ENCODE results near the gene TOE1. TPM values are rescaled to one million over a fixed set of nuclear protein-coding genes. Genes with fewer than 3 reads are reported as not detected.

The TOE1 gene
- total RNA-seq, 1 experiment from 2014 or later: 31.2 TPM

- H3K4me1 Mint-ChIP-seq: no peaks in the 10 kb centered on the region
Observed at GRCh38 chr1:45380125-45380524, 40.2 kb downstream of the TOE1 start.

More at GRCh38 chr1:45380125-45380524, 40.2 kb downstream of the TOE1 start:
- H3K36me3 Mint-ChIP-seq (ENCODE audit: insufficient read depth in 1 of 3, low read depth in 3 of 3): no peaks in the 10 kb centered on the region
- TF ChIP-seq CTCF (conservative IDR thresholded peaks at IDR 0.05): no peak
- Histone ChIP-seq H4K91ac (ENCODE audit: insufficient read length, low read depth, low read length) (no peak overlapping the region), H2BK12ac (ENCODE audit: insufficient read length, low read depth, low read length) (no peak overlapping the region), H3K14ac (ENCODE audit: insufficient read depth, low read length) (no peak overlapping the region), H3K27me3 (ENCODE audit: insufficient read depth, low read length) (no peaks in the 10 kb centered on the region), H4K5ac (ENCODE audit: insufficient read length, low read depth, low read length) (no peak overlapping the region), H2BK5ac (ENCODE audit: insufficient read length, low read length) (no peak overlapping the region), H3K9me3 (ENCODE audit: control insufficient read depth, low read depth, low read length) (no peaks in the 10 kb centered on the region), H3K79me1 (ENCODE audit: insufficient read depth, low read depth, low read length, poor library complexity, severe bottlenecking) (no peaks in the 10 kb centered on the region), H3K4ac (ENCODE audit: low read depth, low read length) (no peak overlapping the region), H3K4me1 (ENCODE audit: insufficient read depth, low read length) (no peaks in the 10 kb centered on the region), H3T11ph (ENCODE audit: low read length) (no peak overlapping the region), H2AFZ (ENCODE audit: low read length) (no peak overlapping the region), H4K8ac (replicated peaks; ENCODE audit: insufficient read length, low read depth, low read length) (no peak overlapping the region), H2BK20ac (ENCODE audit: low read depth, low read length, poor library complexity, severe bottlenecking) (no peak overlapping the region), H3K56ac (ENCODE audit: insufficient read length, low read depth, low read length) (no peak overlapping the region), H3K23ac (ENCODE audit: insufficient read length, low read depth, low read length) (no peak overlapping the region), H3K4me2 (ENCODE audit: insufficient read depth, insufficient read length, low read length) (no peak overlapping the region), H3K23me2 (ENCODE audit: insufficient read length, low read depth, low read length, poor library complexity, severe bottlenecking) (no peaks in the 10 kb centered on the region), H3K27ac (ENCODE audit: insufficient read length, low read depth, low read length) (no peak overlapping the region), H2BK120ac (ENCODE audit: low read depth, low read length, poor library complexity, severe bottlenecking) (no peak overlapping the region), H3K9ac (ENCODE audit: extremely low read depth, insufficient read length, low read length) (no peak overlapping the region), H3K79me2 (ENCODE audit: insufficient read depth, low read length) (no peaks in the 10 kb centered on the region), H4K20me1 (ENCODE audit: control insufficient read depth, insufficient read depth, insufficient read length) (no peaks in the 10 kb centered on the region), H3K18ac (ENCODE audit: insufficient read length, low read depth, low read length) (no peak overlapping the region), H2BK15ac (ENCODE audit: low read depth, low read length) (no peak overlapping the region), H2AK5ac (ENCODE audit: insufficient read length, low read length) (no peak overlapping the region)
- H3K9me3 Mint-ChIP-seq: no peaks in the 10 kb centered on the region
- H3K27me3 Mint-ChIP-seq (ENCODE audit: low read depth): no peaks in the 10 kb centered on the region
- no CpG with 5 or more reads among the region's 4 CpGs for WGBS (ENCODE audit: extremely low coverage, insufficient read length, low lambda C conversion rate)
- no peak overlapping the region; a peak in 1 of 7 replicates for H3K27ac Mint-ChIP-seq
- H3K4me3 Mint-ChIP-seq: no peak overlapping the region
- DNase-seq: no peak
